ENCODE measurements around the gene FOS.

GRCh38 chr14:75318353-75318752 lies 39.7 kb downstream of the FOS start:
- TF ChIP-seq, protein P1, sequence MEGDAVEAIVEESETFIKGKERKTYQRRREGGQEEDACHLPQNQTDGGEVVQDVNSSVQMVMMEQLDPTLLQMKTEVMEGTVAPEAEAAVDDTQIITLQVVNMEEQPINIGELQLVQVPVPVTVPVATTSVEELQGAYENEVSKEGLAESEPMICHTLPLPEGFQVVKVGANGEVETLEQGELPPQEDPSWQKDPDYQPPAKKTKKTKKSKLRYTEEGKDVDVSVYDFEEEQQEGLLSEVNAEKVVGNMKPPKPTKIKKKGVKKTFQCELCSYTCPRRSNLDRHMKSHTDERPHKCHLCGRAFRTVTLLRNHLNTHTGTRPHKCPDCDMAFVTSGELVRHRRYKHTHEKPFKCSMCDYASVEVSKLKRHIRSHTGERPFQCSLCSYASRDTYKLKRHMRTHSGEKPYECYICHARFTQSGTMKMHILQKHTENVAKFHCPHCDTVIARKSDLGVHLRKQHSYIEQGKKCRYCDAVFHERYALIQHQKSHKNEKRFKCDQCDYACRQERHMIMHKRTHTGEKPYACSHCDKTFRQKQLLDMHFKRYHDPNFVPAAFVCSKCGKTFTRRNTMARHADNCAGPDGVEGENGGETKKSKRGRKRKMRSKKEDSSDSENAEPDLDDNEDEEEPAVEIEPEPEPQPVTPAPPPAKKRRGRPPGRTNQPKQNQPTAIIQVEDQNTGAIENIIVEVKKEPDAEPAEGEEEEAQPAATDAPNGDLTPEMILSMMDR (IDR thresholded peaks at IDR 0.05): no peak
- TF ChIP-seq POLR2A (IDR thresholded peaks at IDR 0.05): no peak
